GM18498 (cell line): ENCODE data around the gene CYB5D1.
"Not testable (repeated sequence)": the region's sequence is repeated elsewhere in the genome, so short reads cannot be mapped to it uniquely, and the experiment has no call there.

ENCODE experiments used
- ATAC-seq: cut with Tn5 transposase; IDR thresholded peaks from one replicate; pipeline ENCODE4 v1.9.1; 2021; ENCODE audit warnings: mild to moderate bottlenecking, moderate library complexity; ENCODE audit not compliant: unreplicated experiment

Gene CYB5D1

DNA sequence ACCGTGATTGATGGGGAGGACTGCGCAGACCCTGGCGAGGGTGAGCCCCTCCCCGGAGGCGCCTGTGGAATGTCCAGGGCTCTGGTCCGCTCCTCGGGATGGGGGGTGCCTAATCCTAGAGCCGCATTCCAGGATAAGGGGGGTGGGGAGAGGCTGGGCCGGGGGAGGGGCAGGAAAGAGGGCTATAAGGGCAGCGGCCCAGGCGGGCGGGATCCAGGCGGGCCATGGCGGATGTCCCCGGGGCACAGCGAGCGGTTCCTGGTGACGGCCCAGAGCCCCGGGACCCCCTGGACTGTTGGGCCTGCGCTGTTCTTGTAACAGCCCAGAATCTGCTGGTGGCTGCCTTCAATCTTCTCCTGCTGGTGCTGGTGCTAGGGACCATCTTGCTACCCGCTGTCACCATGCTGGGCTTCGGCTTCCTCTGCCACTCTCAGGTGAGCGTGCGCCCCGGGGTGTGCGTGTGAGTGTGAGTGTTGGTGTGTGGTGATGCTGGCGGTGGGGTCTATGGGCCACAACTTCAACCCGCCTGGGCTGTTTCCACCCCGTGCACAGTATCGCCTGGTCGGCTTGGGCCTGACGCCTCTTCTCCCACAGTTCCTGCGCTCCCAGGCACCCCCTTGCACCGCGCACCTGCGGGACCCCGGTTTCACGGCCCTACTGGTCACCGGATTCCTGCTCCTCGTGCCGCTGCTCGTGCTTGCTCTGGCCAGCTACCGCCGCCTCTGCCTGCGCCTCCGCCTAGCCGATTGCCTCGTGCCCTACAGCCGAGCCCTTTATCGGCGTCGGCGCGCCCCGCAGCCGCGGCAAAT is 2.7 kb upstream of the CYB5D1 start, which contains the start of gene TMEM88:
TSS of gene TMEM88 (plus strand) at position 216 of the 809 bp plus-strand sequence. CDS start at position 225, 9 bp downstream.
- ATAC-seq, result no peak

DNA sequence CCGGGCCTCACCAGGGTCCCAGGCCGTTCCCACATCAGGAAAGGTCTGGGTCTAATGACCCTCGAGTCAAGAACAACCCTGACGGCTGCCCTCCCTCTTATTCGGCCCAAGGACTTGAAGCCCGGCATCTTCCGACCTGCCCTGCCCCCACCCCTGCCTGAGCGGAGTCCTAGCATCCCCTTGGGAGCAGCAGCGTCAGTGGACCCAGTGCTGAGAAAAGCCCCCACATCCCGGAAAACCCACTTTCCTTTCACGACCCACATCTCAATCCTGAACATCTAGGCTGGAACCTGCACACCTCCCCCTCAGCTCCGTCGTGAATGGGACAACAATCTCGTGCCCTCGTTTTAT is 2.2 kb upstream of the CYB5D1 start:
- ATAC-seq, result no peak

DNA sequence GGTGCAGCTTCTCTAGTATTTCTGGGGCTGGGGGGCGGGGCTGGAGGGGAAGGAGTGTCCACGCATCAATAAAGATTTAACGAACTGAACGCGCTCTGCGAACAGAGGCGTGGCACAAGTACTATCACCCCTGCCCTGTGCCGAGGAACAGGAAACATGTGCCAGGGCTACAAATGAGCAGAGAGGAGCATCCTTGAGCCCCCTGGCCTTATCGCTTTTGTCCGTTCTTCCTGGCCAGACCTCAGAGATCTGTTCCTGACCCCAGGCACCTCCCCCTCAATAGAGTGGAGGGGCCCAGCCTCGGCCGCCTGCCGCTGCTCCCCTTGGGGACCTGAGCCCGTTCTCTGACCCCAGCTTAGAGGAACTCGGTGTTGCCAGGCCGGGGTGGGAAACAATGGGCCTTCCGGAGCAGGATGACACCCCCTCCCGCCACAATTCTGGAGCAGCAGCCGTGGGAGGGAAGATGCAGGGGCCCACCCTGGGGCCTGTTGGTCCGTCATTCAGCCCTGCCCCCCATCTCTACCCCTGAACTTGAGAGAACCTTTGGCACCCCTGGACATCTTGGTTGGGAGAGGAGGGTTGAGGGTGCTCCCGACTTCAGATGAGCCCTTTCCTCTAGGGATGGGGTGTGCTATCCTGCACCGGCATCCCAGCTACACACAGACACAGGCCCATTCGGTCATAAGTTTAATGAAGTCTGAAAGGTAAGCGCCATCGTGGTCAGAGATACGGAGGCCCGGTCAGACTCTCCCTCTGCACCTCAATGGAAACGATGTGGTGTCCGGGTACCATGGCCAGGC is 1.6 kb upstream of the CYB5D1 start:
- no peak for ATAC-seq

DNA sequence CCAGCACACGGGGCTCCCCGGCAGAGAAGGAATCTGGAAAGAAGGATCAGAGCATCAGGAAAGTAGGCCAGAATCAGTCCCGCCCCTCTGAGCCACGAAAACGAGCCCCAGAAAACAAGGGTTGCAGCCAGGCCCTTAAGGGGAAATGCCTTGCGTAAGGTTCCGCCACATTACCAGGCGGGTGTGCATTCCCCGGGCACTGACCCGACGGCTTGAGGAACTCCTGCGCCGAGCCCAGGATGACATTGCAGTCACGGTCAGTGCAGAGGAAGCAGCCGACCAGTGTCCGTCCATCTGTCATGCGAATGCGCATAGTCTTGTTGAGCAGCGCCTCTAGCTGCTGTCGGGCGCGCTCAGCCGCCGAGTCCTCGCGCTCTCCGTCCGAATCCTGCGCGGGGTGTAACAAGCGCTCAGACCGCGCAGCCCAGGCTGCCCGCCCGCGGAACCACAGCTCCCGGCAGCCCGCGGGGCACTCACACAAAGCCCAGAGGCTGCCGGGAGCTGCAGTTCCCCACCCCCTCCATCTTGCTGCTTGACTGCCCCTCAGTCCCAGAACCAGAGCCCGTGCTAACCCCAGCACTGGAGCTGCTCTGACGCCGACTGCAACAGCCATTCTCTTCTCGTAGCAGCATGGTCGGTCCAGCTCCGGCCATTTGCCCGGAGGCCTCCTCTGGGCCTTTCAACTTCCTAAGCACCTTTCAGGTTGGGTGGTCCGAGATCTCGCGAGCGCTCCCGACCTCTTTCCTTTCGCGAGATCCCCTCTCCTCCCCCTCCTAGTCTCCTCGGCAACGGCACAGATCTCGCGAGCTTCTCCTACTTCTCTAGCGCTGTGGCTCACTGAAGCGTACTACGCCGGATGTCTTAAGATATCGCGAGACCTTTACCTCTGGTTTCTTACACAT is 741 bp upstream of the CYB5D1 start, which contains the start of gene NAA38:
TSS of gene NAA38 (minus strand) at position 749 of the 902 bp plus-strand sequence. CDS start at position 653, 96 bp downstream.
- peak; percentile 77 for ATAC-seq

DNA sequence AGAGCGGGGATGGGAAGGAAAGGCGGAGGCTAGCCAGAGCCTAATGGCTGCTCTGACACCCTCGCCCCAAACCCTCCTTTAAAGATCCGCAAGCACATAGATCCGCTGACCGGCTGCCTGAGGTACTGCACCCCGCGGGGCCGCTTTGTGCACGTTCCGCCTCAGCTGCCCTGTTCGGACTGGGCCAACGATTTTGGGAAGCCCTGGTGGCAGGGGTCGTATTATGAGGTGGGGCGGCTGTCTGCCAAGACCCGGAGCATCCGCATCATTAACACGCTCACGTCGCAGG is 663 bp downstream of the CYB5D1 start:
- ATAC-seq, result no peak

DNA sequence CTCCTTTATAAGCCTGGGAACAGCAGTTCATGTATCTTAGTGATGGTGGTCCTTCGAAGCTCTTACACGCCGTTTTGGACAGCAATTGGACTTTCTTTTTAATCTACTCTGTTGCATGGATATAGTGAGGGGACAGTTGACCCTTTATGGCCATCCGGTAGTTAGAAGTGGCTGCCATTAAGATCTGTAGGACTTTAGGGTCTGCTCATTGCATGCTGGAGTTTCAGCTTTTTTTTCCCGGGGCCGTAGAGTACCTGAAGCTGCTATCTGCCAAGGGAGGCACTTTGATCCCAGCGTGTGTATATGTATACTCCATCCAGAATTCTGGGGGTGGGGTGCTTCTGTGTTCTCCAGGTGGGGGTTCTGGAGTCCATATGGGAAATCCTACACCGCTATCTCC is 1.2 kb downstream of the CYB5D1 start:
- no peak for ATAC-seq

DNA sequence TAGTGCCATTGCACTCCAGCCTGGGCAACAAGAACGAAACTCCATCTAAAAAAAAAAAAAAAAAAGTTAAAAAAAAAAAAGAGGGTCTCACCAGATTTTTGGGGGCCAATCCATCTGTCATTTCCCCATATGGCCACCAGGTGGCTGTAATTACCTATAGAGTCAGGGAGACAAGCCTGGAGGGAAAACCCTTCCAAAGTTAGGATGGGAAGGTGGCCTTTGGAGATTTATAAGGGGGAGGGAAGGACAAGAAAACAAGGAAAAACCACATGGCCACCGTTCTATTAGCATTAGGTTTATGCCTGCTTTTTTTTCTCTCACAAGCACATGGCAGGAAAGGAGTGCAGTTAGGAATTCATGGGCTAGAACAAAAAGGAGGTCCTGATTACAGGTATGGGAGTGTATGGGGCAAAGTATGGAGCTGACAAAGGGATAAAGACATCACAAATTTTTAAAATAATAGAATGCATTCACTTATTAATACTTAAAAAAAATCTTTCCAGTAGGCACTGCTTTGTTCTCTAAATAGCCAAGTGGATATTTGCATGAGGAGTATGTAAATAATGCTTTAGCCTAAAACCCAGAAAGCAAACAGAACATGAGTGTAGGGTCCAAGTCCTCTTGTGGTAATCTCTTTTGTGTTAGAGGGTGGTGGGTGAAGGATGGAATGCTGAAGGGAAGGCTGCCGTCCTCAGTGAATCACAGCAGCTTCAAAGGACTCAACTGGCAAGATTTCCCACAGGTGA is 5.1 kb downstream of the CYB5D1 start:
- ATAC-seq, result no peak

DNA sequence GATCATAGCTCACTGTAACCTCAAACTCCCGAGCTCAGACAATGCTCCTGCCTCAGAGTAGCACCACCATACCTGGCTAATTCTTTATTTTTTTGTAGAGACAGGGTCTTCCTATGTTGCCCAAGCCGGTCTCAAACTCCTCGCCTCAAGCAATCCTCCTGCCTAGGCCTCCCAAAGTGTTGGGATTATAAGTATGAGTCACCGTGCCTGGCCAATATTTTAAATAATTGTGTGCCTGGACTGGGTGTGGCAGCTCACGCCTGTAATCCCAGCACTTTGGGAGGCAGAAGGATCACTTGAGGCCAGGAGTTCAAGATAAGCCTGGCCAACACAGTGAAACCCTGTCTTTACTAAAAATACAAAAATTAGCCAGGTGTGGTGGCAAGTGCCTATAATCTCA is 6.6 kb downstream of the CYB5D1 start:
- not testable (repeated sequence) for ATAC-seq

DNA sequence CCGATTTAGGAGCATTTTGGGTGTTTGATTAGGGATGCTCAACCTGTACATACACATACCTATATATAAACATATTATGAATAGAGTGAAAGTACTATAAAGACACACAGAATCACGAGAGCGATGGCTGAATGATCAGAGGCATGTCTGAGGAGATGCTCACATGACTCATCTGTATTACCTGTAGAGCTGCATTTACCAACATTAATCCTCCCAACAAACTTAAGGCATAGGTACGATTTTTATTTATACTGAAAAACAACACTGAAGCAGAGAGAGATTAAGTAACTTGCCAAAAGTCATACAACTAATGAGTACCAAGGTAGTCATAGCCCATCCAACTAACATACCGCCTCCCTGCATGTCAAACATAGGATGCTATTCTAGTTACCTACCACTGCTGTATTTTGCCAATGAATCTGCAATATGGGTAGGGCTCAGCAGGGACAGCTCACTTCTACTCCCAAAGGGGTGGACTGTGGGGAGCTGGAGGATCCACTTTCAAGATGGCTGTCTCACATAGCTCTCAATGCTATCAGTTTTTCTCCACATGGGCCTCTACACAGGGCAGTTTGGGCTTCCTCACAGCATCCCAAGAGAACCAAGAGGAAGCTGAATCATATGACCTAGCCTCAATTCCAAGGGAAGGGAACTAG is 7.3 kb downstream of the CYB5D1 start:
- ATAC-seq, result no peak

DNA sequence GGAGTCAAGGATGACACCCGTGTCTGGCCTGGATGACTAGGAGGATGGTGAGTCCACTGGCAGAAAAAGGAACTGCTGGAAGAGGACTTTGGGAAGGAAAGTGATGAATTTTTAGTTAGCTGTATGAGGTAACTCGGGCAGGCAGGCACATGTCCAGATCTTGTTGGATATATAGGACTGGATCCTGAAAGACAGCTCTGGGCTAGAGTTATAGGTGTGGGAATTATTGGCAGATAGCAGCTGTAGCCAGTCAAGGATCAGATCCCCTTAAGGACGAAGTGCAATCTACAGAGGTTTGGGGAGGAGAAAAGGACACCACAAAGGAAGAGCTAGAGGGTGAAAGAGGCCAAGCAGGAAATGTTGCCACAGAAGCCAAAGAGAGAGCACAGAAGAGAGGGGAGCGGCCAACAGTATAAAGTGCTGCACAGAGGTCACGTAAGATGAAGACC is 10.1 kb downstream of the CYB5D1 start:
- no peak for ATAC-seq

DNA sequence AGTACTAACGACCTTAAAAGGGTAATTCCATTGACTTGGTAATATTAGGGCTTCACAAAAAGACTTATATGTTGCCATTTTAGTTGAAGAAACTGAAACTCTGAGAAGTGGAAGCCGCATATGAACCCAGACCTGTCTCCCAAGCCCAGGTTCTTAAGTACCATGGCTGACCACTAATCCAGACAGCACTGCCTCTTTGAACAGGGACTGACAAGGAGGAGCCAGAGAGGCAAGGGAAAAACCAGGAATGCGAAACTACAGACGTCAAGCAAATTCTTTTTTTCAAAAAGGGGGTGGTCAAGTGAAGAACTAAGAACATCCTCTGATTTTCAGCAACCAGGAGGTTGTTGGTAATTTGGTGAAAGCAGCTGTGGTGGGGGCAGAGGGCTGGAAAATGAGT is 15.2 kb downstream of the CYB5D1 start:
- no peak for ATAC-seq

DNA sequence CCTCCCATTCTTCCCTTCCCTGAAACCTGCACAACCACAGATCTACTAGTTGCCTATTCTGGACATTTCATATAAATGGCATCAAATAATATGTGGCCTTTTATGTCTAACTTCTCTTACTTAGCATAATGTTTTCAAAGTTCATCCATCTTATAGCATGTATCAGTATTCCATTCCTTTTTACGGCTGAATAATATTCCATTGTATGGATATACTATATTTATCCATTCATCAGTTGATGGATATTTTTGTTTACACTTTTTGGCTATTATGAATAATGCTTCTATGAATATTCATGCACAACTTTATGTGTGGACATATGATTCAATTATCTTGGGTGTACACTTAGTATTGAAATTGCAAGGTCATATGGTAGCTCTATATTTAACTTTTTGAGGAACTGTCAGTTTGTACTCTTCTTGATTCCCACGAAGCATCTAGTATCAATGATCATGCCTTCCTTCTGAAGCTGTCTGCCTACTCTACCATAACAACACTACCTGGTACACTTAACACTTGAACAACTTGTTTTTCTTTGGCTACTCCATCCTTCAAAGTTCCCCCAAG is 18.1 kb downstream of the CYB5D1 start:
- ATAC-seq, result no peak

DNA sequence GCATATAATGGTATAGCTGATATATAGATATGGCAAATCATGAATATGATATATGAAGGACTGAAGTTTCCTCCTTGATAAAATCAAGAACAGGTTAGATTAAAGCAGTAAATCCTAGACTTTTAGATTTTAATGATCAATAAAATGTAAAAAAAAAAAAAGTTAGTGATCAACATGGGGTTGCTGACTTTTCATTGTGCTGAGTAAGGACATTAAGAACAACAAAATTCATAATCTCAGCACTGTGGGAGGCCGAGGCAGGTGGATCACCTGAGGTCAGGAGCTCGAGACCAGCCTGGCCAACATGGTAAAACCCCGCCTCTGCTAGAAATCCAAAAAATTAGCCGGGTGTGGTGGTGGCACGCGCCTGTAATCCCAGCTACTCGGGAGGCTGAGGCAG is 20.4 kb downstream of the CYB5D1 start:
- no peak for ATAC-seq

DNA sequence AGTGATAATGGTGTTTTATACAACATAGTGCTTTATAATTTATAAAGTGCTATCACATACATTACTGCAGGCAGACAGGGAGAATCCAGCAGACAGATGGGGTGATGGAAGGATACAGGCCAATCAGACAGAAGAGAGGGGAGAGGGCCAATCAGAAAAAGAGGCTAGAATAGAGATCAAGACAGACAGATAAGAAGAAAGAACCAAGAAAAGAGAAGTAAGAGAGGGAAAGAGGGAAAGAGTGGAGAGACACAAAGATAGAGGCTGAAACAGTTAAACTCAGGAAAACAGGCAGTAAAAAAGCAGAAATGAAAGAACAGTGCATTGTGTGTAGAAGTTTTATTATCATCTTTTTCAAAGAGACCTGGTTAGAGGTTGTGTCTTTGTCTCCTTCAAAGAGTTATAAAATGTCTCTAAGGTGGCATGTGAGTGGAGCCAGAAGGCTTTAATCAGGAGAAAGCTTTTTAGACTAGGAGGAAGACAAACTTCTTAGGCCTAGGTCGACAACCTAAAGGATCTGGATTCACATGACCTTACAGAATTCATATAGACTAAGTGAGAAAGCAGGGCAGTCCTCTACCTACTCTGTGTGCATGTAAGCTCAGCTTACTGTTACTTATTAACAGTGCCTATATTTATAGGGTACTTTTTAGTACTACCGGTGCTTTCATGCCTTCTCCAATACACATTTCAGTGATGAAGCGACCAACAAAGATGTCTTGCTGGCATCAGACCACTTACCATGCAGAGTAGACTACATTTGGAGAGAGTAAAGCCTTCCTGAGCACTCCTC is 22.5 kb downstream of the CYB5D1 start:
- no peak for ATAC-seq

DNA sequence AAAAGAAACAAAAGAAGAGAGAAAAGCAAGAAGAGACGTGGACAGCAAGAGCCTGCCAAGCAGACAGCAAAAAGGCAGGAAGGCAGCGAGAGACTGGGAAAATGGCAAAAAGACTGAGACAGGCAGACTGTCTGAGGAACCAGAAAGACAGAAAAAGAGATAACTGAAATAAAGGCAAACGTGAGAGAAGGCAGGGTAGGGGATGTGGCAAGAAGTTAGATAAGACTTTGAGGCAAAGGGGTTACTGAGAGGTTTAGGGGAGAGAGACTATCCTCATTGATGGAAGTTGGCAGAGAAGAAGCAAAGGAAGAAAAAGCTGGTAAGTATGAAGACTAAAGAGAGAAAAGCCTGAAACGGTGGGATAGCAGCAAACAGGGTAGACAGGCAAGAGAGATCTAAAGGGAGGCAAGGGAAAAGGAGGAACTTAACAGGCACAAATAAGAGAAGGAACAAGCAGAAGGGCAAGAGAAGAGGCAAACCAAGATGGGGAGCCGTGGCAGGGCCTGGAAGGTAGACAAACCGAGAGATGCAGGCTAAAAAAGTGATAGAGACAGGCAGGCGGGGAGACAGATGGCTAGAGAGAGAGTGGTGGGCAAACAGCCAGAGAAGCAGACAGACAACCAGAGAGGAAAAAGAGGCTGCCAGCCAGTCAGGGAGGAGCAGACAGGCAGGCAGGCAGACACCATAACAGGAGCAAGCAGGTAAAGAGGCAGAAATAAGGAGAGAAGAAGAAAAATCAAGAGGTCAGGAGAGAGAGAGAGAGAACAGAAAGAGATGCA is 23.7 kb downstream of the CYB5D1 start:
- ATAC-seq, result no peak

DNA sequence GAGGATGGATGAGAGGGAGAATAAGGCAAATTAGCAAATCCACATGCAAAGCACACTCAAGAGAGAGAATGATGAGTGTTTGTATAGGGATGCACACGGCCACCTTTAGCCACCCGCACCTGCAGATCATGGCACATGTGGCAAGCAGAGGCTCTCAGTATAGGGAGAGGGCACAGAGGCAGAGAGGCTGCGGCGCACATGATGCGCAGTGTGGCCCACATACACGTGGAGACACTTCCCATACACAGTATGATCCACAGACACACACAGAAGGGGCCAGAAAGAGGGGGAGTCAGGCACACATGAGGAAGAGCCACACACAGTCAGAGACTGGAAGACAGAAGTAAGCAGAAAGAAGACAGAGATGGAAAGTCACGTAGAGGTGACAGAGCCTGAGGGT is 24.3 kb downstream of the CYB5D1 start:
- no peak for ATAC-seq

DNA sequence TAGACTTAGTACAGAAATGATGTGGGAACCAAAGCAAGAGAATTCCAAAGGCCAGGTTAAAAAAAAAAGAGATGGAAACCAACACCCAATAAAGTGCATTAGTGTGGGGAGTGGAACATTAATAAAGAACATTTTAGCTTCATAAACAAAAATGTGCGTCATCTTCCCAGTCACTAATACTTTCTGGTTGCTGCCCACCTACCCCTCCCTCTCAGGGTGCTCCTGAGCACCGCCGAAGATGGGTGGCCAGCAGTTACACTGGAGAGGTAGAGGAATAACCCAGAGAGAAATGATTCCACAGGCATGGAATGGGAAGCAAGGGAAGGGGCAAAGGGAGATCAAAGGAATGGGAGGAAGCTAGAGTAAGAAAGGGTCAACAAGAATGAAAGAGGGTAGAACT is 24.8 kb downstream of the CYB5D1 start:
- no peak for ATAC-seq

DNA sequence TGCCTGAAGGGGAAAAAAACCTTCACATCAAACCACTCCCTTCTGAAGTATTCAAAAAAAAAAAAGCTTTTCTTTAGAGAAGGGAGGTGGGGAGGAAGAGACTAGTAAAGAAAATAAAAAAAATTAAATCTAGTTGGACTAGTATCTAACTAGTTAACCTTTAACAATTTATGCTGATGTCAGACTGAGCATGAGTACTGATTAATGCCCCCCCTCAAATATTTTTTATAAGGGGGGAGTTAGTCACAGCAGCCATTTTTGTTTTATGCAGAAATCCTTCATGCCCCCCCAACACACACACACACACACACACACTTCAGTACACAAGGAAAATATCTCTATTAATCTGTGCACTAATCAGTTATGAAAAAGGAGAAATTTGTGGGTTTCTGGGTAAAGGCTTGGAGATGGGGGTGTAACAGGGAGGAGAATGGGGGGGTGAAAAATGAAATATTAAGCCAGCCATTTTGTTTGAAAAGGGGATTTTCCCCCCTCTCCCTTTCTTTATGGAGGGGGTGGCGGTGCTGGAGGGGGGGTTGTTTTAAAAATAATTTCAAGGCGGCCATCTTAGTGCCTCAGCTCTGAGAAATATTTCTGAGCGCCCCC is 26.1 kb downstream of the CYB5D1 start:
- no peak for ATAC-seq
